HL-60 (cell line): ENCODE measurements around the gene TCTA.

ENCODE experiments used
- DNase-seq, 2 experiments: peaks; one replicate each; pipeline ENCODE4 v3.0.0-alpha.2; 2010 to 2020; ENCODE audit warnings: low read depth in 1 of 2, low spot score in 1 of 2
- H3K27ac ChIP-seq: fragments of 250-450 bp; sonication (Bioruptor Pico); replicated peaks from 2 replicates; pipeline ENCODE4 v1.5.1; 2020; ENCODE audit warnings: mild to moderate bottlenecking, moderate library complexity
- H3K27me3 ChIP-seq: fragments of 250-450 bp; sonication (Bioruptor Pico); 2 replicates; pipeline ENCODE4 v1.5.1; 2021; ENCODE audit warnings: mild to moderate bottlenecking, moderate library complexity; ENCODE audit not compliant: insufficient read depth, poor library complexity, severe bottlenecking
- H3K4me3 ChIP-seq: replicated peaks from 2 replicates; pipeline ENCODE4 v1.5.1; 2011; ENCODE audit warnings: mild to moderate bottlenecking, control low read depth, low read length; ENCODE audit not compliant: insufficient read depth
- CTCF ChIP-seq: IDR thresholded peaks from one replicate; pipeline ENCODE4 v1.5.1; 2011; ENCODE audit warnings: low read length, control low read depth, inconsistent platforms; ENCODE audit not compliant: insufficient read depth
- GABPA ChIP-seq: IDR thresholded peaks from 2 replicates; pipeline ENCODE4 v1.6.1; 2012; ENCODE audit warnings: low read depth
- POLR2AphosphoS5 ChIP-seq: IDR thresholded peaks from 2 replicates; pipeline ENCODE4 v1.6.1; 2012; ENCODE audit warnings: low read depth
- REST ChIP-seq: IDR thresholded peaks from 2 replicates; pipeline ENCODE4 v1.6.1; 2012; ENCODE audit warnings: low read depth; ENCODE audit not compliant: insufficient replicate concordance
- SPI1 ChIP-seq: IDR thresholded peaks from 2 replicates; pipeline ENCODE4 v1.6.1; 2012; ENCODE audit warnings: low read depth, mild to moderate bottlenecking, borderline replicate concordance

Gene TCTA

GRCh38 chr3:49377483-49377882 lies 34.7 kb upstream of the TCTA start:
- Histone ChIP-seq H3K27me3 (no peaks in the 10 kb centered on the region), H3K27ac (no peak overlapping the region), H3K4me3 (no peak overlapping the region)
- TF ChIP-seq SPI1 (no peak), REST (no peak), POLR2AphosphoS5 (no peak), GABPA (no peak), CTCF (no peak)
- DNase-seq = peak in 1 of 2 experiments; percentile 49

- no peak overlapping the region for H3K4me3 ChIP-seq
- no peak overlapping the region for H3K27ac ChIP-seq
- TF ChIP-seq POLR2AphosphoS5 = no peak
- TF ChIP-seq GABPA = no peak
- no peak for TF ChIP-seq CTCF
- no peak for TF ChIP-seq REST
- TF ChIP-seq SPI1 = no peak
Observed at GRCh38 chr3:49378249-49378895, 33.9 kb upstream of the TCTA start.

GRCh38 chr3:49383387-49383786 lies 28.8 kb upstream of the TCTA start:
- Histone ChIP-seq H3K4me3 (no peak overlapping the region), H3K27me3 (no peaks in the 10 kb centered on the region), H3K27ac (no peak overlapping the region)
- DNase-seq = no peak
- no peak for TF ChIP-seq CTCF
- TF ChIP-seq GABPA = no peak
- TF ChIP-seq SPI1 = no peak
- TF ChIP-seq POLR2AphosphoS5 = no peak

More at GRCh38 chr3:49378249-49378895, 33.9 kb upstream of the TCTA start:
- no peaks in the 10 kb centered on the region for H3K27me3 ChIP-seq
- no peak for DNase-seq

GRCh38 chr3:49385617-49386016 lies 26.6 kb upstream of the TCTA start:
- no peaks in the 10 kb centered on the region for H3K27me3 ChIP-seq
- peak overlapping the region; percentile 43; the same call in 1 of the 2 replicates for H3K27ac ChIP-seq
- no peak for DNase-seq
- TF ChIP-seq CTCF = no peak
- no peak for TF ChIP-seq REST
- no peak for TF ChIP-seq GABPA
- TF ChIP-seq SPI1 = no peak
- TF ChIP-seq POLR2AphosphoS5 = no peak
- no peak overlapping the region for H3K4me3 ChIP-seq
